GM23338 (cell line): ENCODE results near the gene NUP153. TPM values are rescaled to one million over a fixed set of nuclear protein-coding genes. Genes with fewer than 3 reads are reported as not detected.

ENCODE experiments used
- ATAC-seq: fragments of 200-7000 bp; cut with Tn5 transposase; 3 replicates; pipeline ENCODE4 v1.9.1; 2020
- DNase-seq: peaks from one replicate; pipeline ENCODE4 v3.0.0-alpha.2; 2015; ENCODE audit warnings: low spot score
- H2AFZ ChIP-seq: fragments of 200-600 bp; sonication (generic); 2 replicates; pipeline ENCODE4 v1.8.0; 2016; ENCODE audit warnings: antibody characterized with exemption, mild to moderate bottlenecking, moderate library complexity
- H3F3A ChIP-seq: fragments of 200-600 bp; sonication (generic); replicated peaks from 2 replicates; pipeline ENCODE4 v1.8.0; 2017; ENCODE audit warnings: antibody characterized with exemption, mixed run types, low read depth
- H3K27ac ChIP-seq: fragments of 200-600 bp; sonication (generic); 2 replicates; pipeline ENCODE4 v1.6.1; 2016; ENCODE audit warnings: low read depth
- H3K27me3 ChIP-seq: fragments of 200-600 bp; sonication (generic); 2 replicates; pipeline ENCODE4 v1.8.0; 2016; ENCODE audit warnings: mild to moderate bottlenecking, mixed run types, moderate library complexity; ENCODE audit not compliant: insufficient read depth
- H3K36me3 ChIP-seq: fragments of 200-600 bp; sonication (generic); 2 replicates; pipeline ENCODE4 v1.8.0; 2016; ENCODE audit warnings: mild to moderate bottlenecking; ENCODE audit not compliant: insufficient read depth
- H3K4me1 ChIP-seq: fragments of 200-600 bp; sonication (generic); 2 replicates; pipeline ENCODE4 v1.8.0; 2016; ENCODE audit warnings: mild to moderate bottlenecking, moderate library complexity; ENCODE audit not compliant: insufficient read depth
- H3K4me2 ChIP-seq: fragments of 200-600 bp; sonication (generic); 2 replicates; pipeline ENCODE4 v1.7.1; 2017; ENCODE audit warnings: mixed run types
- H3K4me3 ChIP-seq: fragments of 200-600 bp; sonication (generic); 2 replicates; pipeline ENCODE4 v1.6.1; 2016; ENCODE audit warnings: mixed run types
- H3K79me2 ChIP-seq: fragments of 200-600 bp; sonication (generic); replicated peaks from 2 replicates; pipeline ENCODE4 v1.8.0; 2017; ENCODE audit warnings: mild to moderate bottlenecking; ENCODE audit not compliant: insufficient read depth
- H3K9me2 ChIP-seq: fragments of 200-600 bp; sonication (generic); 2 replicates; pipeline ENCODE4 v1.8.0; 2017; ENCODE audit not compliant: insufficient read depth
- H4K20me1 ChIP-seq: fragments of 200-600 bp; sonication (generic); replicated peaks from 2 replicates; pipeline ENCODE4 v1.8.0; 2017; ENCODE audit warnings: mild to moderate bottlenecking; ENCODE audit not compliant: insufficient read depth
- H3K27ac Mint-ChIP-seq: 2 replicates; pipeline ENCODE4 v1.8.0; 2020; ENCODE audit warnings: inconsistent platforms, mild to moderate bottlenecking, moderate library complexity, mixed read lengths
- H3K27me3 Mint-ChIP-seq: 3 replicates; pipeline ENCODE4 v1.8.0; 2022; ENCODE audit warnings: low read depth, mild to moderate bottlenecking, moderate library complexity, mixed read lengths, inconsistent platforms; ENCODE audit not compliant: insufficient read depth, poor library complexity
- H3K36me3 Mint-ChIP-seq: 3 replicates; pipeline ENCODE4 v1.8.0; 2021; ENCODE audit warnings: low read depth, mild to moderate bottlenecking, inconsistent platforms, moderate library complexity, mixed read lengths
- H3K4me1 Mint-ChIP-seq: 3 replicates; pipeline ENCODE4 v1.8.0; 2020; ENCODE audit warnings: mild to moderate bottlenecking, inconsistent platforms, mixed read lengths
- H3K4me3 Mint-ChIP-seq: 3 replicates; pipeline ENCODE4 v1.8.0; 2021; ENCODE audit warnings: moderate library complexity, mild to moderate bottlenecking, inconsistent platforms, mixed read lengths
- H3K9me3 Mint-ChIP-seq: 3 replicates; pipeline ENCODE4 v1.8.0; 2020; ENCODE audit warnings: moderate library complexity, mild to moderate bottlenecking, inconsistent platforms, mixed read lengths
- EZH2phosphoT487 ChIP-seq: fragments of 200-600 bp; sonication (generic); IDR thresholded peaks from one replicate; pipeline ENCODE4 v1.8.1; 2018; ENCODE audit warnings: antibody characterized with exemption; ENCODE audit not compliant: unreplicated experiment
- NANOG ChIP-seq: IDR thresholded peaks from 2 replicates; pipeline ENCODE4 v1.6.1; 2016; ENCODE audit warnings: antibody characterized with exemption, borderline replicate concordance
- STAT1 ChIP-seq: IDR thresholded peaks from one replicate; pipeline ENCODE4 v1.6.1; 2016; ENCODE audit warnings: antibody characterized with exemption; ENCODE audit not compliant: unreplicated experiment
- ZNF114 ChIP-seq: fragments of 250-450 bp; sonication (Bioruptor Pico); IDR thresholded peaks from 2 replicates; pipeline ENCODE4 v1.5.0; 2020; ENCODE audit warnings: mild to moderate bottlenecking, moderate library complexity
- polyA plus RNA-seq: library from polyadenylated mRNA; unstranded; fragments of >200 nt; fragmentation: Nextera tagmentation; extraction: Ambion mirVana; gene quantifications from 2 replicates; pipeline ENCODE4 v1.2.1, GENCODE V29; 2016
- total RNA-seq: library from RNA; depleted of rRNA; stranded (reverse); fragments of >200 nt; shearing (Covaris generic); gene quantifications from 2 replicates; pipeline ENCODE4 v1.2.3, GENCODE V29; 2014
- TF ChIP-seq, protein P1 (sequence below): IDR thresholded peaks from one replicate; pipeline ENCODE4 v1.6.1; 2018; ENCODE audit warnings: antibody characterized with exemption; ENCODE audit not compliant: unreplicated experiment
- TF ChIP-seq, protein P2 (sequence below): IDR thresholded peaks from 2 replicates; pipeline ENCODE4 v1.6.1; 2016; ENCODE audit warnings: antibody characterized with exemption

The NUP153 gene
- total and polyA plus RNA-seq, 2 experiments from 2014 or later: 23.8 to 88.4 TPM

DNA sequence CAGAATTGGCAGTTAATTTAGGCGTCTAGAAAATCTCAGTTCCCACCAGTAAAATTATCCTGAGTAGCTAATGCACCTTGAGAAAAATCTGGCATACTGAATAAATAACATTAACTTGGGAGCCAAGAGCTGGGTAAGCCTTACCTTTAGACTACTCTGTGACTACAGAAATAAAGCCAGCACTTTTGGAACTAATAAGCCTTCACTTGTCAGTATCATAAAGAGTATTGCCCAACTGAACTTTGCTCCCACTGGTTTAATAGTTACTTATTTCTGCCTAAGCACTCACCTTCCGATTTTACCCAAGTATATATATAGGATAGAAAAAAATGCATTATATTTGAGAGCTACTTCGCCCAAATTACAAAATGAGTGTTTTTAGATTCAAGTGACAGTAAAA is 95.9 kb downstream of the NUP153 start:
- Histone ChIP-seq H3K79me2 (no peaks in the 10 kb centered on the region), H3K4me1 (no peaks in the 10 kb centered on the region), H3F3A (no peaks in the 10 kb centered on the region), H3K27me3 (no peaks in the 10 kb centered on the region), H3K36me3 (no peaks in the 10 kb centered on the region), H3K4me3 (no peak overlapping the region), H4K20me1 (no peaks in the 10 kb centered on the region), H3K4me2 (no peak overlapping the region), H3K27ac (no peak overlapping the region), H2AFZ (no peak overlapping the region), H3K9me2 (no peaks in the 10 kb centered on the region)
- Mint-ChIP-seq H3K9me3 (no peaks in the 10 kb centered on the region), H3K27ac (no peak overlapping the region), H3K36me3 (peaks cover 27% of the 10 kb centered on the region), H3K4me1 (no peaks in the 10 kb centered on the region), H3K27me3 (no peaks in the 10 kb centered on the region), H3K4me3 (no peak overlapping the region)
- DNase-seq (no peak), ATAC-seq (no peak)
- no peak for TF ChIP-seq NANOG
- no peak for TF ChIP-seq STAT1
- TF ChIP-seq, protein P1, sequence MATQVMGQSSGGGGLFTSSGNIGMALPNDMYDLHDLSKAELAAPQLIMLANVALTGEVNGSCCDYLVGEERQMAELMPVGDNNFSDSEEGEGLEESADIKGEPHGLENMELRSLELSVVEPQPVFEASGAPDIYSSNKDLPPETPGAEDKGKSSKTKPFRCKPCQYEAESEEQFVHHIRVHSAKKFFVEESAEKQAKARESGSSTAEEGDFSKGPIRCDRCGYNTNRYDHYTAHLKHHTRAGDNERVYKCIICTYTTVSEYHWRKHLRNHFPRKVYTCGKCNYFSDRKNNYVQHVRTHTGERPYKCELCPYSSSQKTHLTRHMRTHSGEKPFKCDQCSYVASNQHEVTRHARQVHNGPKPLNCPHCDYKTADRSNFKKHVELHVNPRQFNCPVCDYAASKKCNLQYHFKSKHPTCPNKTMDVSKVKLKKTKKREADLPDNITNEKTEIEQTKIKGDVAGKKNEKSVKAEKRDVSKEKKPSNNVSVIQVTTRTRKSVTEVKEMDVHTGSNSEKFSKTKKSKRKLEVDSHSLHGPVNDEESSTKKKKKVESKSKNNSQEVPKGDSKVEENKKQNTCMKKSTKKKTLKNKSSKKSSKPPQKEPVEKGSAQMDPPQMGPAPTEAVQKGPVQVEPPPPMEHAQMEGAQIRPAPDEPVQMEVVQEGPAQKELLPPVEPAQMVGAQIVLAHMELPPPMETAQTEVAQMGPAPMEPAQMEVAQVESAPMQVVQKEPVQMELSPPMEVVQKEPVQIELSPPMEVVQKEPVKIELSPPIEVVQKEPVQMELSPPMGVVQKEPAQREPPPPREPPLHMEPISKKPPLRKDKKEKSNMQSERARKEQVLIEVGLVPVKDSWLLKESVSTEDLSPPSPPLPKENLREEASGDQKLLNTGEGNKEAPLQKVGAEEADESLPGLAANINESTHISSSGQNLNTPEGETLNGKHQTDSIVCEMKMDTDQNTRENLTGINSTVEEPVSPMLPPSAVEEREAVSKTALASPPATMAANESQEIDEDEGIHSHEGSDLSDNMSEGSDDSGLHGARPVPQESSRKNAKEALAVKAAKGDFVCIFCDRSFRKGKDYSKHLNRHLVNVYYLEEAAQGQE: no peak

DNA sequence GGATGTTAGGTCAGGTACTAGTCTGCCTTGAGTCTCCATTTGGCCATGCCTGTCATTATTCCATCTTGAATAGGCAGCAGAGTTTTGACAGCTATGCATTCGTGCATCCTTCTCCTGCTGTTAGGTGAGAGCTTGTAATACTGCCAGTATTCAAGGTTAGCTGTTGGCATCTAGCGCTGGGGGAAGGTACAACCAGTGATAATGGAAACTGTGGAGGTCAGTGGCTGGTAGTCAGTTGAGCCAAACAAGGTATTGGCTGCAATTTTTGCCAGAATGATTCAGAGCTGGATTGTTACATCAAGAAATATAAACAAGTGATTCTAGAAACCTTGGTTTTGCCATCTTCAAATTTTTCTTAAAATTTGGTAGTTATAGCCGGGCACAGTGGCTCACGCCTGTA is 100.1 kb downstream of the NUP153 start:
- Mint-ChIP-seq H3K27me3 (no peaks in the 10 kb centered on the region), H3K36me3 (peaks cover 13% of the 10 kb centered on the region), H3K27ac (no peak overlapping the region), H3K9me3 (no peaks in the 10 kb centered on the region), H3K4me1 (no peaks in the 10 kb centered on the region; the same call in 2 of the 3 replicates), H3K4me3 (no peak overlapping the region)
- 0 out of 2 replicates have a peak, but pooled peaks cover 2% of the 10 kb centered on the region for H3K4me1 ChIP-seq
- no peaks in the 10 kb centered on the region for H3F3A ChIP-seq
- H2AFZ ChIP-seq: no peak overlapping the region
- TF ChIP-seq, protein P2, sequence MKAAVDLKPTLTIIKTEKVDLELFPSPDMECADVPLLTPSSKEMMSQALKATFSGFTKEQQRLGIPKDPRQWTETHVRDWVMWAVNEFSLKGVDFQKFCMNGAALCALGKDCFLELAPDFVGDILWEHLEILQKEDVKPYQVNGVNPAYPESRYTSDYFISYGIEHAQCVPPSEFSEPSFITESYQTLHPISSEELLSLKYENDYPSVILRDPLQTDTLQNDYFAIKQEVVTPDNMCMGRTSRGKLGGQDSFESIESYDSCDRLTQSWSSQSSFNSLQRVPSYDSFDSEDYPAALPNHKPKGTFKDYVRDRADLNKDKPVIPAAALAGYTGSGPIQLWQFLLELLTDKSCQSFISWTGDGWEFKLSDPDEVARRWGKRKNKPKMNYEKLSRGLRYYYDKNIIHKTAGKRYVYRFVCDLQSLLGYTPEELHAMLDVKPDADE: no peak
- TF ChIP-seq EZH2phosphoT487: no peak
- no peak for TF ChIP-seq ZNF114 (CRISPR knock-in tag)
- ATAC-seq (no peak), DNase-seq (no peak)
- no peak overlapping the region for H3K4me2 ChIP-seq
- H3K79me2 ChIP-seq: no peaks in the 10 kb centered on the region
- H3K27me3 ChIP-seq: no peaks in the 10 kb centered on the region
- H3K4me3 ChIP-seq: no peak overlapping the region
- H4K20me1 ChIP-seq: no peaks in the 10 kb centered on the region
- H3K27ac ChIP-seq: no peak overlapping the region
- H3K36me3 ChIP-seq: no peaks in the 10 kb centered on the region
- H3K9me2 ChIP-seq: no peaks in the 10 kb centered on the region

GRCh38 chr6:17602888-17603287 is 103.8 kb downstream of the NUP153 start:
- no peaks in the 10 kb centered on the region for H3K9me2 ChIP-seq
- DNase-seq (no peak), ATAC-seq (no peak)
- no peak overlapping the region for H2AFZ ChIP-seq
- H3K27ac Mint-ChIP-seq: no peak overlapping the region
- H3K27ac ChIP-seq: no peak overlapping the region
- H3K4me1 ChIP-seq: peaks cover 8% of the 10 kb centered on the region; the same call in 1 of the 2 replicates
- TF ChIP-seq EZH2phosphoT487 (no peak), NANOG (no peak)
- TF ChIP-seq, protein P2: no peak
- TF ChIP-seq, protein P1: no peak
- H3K4me2 ChIP-seq: no peak overlapping the region
- H3K79me2 ChIP-seq: no peaks in the 10 kb centered on the region
- no peaks in the 10 kb centered on the region for H4K20me1 ChIP-seq
- no peaks in the 10 kb centered on the region for H3K27me3 ChIP-seq
- no peak overlapping the region for H3K4me3 ChIP-seq
- no peaks in the 10 kb centered on the region for H3K36me3 ChIP-seq
- H3K36me3 Mint-ChIP-seq: peaks cover 13% of the 10 kb centered on the region
- H3K27me3 Mint-ChIP-seq: peaks cover 6% of the 10 kb centered on the region
- H3K4me3 Mint-ChIP-seq: no peak overlapping the region
- H3K9me3 Mint-ChIP-seq: no peaks in the 10 kb centered on the region
- peaks cover 4% of the 10 kb centered on the region; the same call in 1 of the 2 replicates for H3F3A ChIP-seq
- peaks cover 9% of the 10 kb centered on the region; the same call in 2 of the 3 replicates for H3K4me1 Mint-ChIP-seq
